GM18511 (cell line): ENCODE measurements around the gene MRPL53.
"Not testable (repeated sequence)": the region's sequence is repeated elsewhere in the genome, so short reads cannot be mapped to it uniquely, and the experiment has no call there.

Experiments used
- ATAC-seq: cut with Tn5 transposase; IDR thresholded peaks from one replicate; pipeline ENCODE4 v1.9.1; 2021; ENCODE audit warnings: mild to moderate bottlenecking, moderate library complexity; ENCODE audit not compliant: unreplicated experiment

MRPL53 gene

GRCh38 chr2:74502720-74503505 lies 30.4 kb upstream of the MRPL53 start:
- ATAC-seq = peak; percentile 37

DNA sequence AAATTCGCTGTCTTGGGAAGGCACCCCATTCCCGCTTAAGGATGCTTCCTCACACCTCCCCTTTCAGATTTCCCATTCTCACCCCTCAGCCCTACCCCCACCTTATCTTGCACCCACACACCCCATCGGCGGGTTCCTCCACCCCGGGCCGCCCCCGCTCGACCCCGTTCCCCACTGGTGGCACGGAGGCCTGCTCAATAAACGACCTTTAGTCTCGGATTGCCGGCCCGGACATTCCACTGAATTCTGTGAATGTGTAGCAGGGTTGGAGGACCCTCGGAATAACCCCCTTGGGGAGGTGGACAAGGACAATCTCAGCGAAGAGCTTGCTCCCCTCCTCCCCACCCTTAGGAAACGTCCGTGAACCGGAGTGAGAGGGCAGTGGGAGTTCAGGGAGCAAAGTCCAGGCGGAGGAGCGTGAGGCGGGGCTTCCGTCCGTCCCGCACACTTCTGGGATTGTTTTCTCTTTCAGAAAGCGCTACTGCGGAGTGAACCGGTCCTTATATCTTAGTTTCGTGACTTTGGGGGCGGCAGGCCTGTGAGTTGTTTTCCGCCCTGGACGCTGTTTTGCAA lies 29.8 kb upstream of the MRPL53 start:
- no peak for ATAC-seq

DNA sequence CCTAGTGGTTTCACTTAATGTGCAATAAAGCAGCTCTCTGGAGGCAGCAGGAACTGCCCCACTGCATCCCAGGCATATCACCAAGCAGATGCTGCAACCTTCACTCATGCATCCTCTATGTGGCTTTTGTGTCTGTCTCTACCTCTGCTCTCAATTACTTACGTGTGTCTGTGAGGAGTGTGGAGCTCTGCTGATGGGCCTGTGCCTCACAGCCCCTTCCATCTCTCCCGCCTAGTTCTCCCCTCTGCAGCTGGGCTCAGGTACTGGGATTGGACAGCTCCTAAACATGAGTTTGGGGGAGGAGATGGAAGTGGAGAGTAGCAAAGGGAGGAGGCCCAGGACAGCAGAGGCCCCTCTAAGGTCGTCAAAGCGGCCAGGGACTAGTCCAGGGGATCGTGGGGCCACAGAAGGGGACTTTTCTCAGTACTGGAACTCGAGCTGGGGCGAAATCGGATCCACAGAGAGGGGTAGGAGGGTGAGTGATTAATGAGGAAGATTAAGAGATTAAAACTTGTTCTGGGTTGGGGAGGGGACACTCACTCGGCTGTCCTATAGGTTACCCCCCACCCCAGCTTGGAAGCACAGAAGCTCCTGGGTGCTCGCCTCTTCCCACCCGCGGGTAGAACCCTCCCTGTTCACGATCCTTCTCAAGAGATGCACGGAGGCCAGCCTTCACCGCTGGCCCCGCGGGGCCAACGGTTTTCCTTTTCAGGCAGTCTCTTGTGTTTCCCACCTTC lies 29.0 kb upstream of the MRPL53 start:
- ATAC-seq = no peak

DNA sequence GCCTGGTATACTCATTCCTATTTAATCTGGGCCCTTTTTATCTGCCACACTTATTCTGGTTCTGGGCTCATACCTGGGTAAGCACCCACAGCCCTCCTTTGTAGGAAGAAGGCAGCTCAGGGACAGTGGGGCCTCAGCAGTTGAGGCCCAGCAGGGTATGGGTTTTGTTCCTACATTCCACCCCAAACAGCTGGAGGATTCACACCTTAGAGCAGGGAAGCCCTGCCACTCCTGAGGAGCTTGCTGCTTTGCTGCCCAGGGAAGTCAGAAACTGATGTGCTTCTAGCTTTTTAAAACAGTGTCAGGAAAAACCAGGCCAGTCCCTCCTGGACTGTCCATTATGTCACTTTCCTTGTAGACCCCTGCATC lies 28.1 kb upstream of the MRPL53 start:
- ATAC-seq = no peak

DNA sequence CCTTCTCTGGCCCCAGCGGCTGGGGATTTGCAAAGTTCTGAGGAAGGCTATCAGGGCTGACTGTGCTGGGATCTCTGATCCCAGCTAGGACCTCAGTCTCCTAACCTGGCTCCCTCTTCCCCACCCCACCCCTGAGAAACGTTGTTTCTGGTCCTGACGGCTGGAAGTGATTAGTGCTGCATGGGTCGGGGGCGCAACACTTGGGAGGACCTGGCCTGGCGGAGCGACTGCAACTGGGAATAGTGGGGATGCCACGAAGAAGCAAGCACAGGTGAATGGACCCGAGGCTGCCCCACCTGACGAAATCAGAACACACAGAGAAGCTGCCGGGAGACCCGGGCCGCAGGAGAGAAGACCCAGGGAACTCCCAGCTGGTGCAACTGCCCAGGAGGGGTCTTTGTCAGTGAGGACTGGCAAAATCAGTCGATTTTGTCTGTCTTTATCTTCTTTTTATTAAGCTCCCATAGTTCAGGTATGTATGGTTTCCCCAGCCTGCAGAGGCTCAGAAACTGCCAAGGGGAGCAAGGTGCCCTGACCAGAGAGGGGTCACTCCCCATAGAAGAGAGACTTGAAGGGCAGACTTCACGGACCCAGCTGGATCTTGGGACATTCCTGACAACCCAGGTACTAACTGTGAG lies 27.6 kb upstream of the MRPL53 start:
- no peak for ATAC-seq

DNA sequence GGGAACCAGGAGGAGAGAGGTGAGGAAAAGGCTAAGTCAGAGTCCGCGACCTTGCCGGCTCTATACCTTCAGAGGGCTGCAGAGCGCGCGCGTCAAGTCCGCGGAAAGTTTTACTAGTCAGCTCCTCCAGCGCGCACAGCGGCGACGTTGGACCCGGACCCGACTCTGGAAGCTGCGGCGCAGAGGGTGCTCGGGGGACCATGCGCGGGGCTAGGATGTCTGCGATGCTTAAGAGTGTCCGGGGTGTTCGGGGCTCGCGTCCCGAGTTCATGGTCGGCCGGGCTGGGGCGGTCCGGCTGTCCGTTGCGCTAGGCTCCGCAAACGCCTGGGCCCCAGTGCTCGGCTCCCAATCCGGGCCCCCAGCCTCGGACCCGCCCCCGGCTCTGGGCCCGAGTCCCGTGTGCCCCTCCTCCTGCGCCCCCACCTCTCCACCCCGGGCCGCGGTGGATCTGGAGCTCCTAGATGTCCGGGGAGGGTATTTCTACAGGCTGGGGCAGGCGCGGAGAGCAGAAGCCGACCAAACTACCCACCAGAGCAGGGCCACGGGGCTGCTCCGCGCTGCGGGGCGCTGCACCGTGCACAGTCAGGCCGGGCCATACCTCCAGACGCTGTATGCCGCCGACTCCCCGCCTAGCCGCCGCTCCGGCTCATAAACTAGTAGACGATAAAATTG lies 26.9 kb upstream of the MRPL53 start, which contains the start of gene LBX2:
LBX2 (minus strand) TSS at position 337 of the 673 bp plus-strand sequence; CDS start at position 271, 66 bp downstream.
- ATAC-seq = no peak

DNA sequence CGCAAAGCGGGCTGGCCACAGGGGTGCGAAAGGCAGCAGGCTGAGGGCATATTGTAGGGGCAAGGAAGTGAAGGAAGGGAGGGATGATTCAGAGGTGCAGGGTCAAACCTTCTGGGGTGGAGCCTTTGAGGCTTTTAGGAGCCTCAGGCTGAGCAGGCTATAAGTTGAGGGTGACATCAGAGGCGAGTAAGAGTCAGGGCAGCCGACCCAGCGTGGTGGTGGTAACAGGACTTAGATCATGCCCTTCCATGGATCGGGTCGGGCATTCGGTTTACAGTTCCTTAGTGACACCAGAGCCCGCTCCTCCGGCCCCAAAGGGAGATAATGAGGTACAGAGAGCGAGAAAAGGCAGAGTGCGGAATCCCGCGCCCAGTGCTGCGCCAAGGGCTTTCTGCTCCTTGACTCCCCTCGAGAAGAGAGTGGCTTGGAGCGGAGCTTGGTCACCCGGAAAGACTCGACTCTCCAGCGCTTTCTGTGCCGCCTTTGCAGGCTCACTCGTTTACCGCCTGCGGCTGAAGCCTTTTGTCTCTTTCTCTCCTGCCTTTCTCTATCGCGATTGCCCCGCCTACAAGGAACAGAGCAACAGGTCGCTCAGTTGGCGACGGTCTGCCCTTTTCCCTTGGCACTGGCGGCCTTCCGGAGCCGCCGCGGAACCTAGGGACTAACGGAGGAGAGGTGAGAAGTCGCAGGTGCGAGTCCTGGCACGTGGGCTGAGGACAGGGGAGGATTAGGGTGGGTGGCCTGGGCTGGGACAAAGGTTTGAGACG lies 26.2 kb upstream of the MRPL53 start:
- no peak for ATAC-seq

GRCh38 chr2:74497777-74498499 lies 25.5 kb upstream of the MRPL53 start:
- ATAC-seq = no peak

DNA sequence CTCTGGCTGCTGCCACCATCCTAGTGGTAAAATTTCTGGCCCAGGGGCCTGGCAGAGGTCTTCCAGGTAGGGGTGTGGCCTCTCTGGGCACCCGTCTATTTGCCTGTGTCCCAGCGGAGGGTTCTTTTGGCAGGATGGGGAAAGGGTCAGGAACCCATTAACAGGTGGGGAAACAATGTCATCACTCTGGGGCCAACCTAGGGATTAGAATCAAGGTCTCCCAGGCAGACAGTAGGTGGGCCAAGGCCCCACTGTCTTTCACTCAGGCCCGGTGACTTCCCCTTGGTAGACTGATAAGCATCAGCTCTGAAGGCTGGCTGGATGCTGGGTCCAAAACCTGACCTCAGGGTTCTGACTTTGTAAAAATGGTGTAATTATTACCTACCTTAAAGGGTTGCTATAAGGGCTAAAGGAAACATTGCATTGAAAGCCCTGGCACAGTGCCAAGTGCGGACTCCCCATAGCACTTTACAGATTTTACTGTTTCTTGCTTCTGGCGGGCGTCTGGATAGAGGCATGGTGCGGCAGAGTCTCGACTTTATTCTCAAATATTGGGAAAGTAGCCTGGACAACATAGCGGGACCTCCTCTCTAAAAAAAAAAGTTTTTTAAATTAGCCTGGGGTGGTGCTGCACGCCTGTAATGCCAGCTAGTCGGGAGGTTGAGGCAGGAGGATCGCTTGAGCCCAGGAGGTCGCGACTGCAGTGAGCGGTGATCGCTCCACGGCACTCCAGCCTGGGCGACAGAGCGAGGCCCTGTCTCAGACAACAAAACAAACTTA lies 24.7 kb upstream of the MRPL53 start:
- ATAC-seq = no peak

DNA sequence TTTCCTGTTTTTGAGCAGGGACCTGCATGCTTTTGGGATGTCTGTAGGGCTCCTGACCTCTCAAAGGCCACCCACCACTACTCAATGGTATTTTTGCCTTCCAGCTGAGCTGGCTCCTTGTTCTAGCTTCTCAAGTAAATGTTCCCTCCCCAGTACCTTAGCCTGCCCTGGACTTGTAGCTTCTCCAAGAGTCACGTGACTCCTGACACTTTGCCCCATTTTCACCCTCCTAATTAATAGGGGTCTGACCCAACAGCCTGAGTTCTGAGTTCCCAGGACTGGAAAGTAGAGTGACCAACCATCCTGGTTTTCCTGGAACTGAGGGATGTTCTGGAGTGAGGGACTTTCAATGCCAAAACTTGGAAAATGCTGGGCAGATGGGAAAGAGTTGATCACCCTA lies 23.0 kb upstream of the MRPL53 start:
- no peak for ATAC-seq

GRCh38 chr2:74493546-74493945 lies 21.1 kb upstream of the MRPL53 start:
- ATAC-seq = no peak

- ATAC-seq = no peak
Measured at GRCh38 chr2:74491648-74492544, 19.4 kb upstream of the MRPL53 start.

DNA sequence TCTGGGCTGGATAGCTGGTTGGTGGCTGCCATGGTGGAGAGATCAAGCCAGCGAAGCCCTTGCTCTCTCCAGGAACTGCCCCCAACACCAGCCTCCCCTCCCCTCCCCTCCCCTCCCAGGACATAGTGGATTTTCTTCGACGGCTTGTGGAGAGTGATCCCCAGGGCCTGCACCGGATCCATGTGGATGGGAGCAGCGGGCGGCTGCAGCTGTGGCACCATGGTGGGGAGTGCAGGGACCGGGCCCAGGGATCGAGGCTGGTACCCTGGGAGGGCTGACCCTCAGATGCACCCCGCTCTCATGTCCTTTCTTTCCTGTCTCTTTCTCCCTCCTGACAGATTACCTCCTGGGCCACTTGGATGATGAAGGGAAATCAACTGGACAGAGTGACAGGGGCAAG lies 17.4 kb upstream of the MRPL53 start:
- no peak for ATAC-seq

DNA sequence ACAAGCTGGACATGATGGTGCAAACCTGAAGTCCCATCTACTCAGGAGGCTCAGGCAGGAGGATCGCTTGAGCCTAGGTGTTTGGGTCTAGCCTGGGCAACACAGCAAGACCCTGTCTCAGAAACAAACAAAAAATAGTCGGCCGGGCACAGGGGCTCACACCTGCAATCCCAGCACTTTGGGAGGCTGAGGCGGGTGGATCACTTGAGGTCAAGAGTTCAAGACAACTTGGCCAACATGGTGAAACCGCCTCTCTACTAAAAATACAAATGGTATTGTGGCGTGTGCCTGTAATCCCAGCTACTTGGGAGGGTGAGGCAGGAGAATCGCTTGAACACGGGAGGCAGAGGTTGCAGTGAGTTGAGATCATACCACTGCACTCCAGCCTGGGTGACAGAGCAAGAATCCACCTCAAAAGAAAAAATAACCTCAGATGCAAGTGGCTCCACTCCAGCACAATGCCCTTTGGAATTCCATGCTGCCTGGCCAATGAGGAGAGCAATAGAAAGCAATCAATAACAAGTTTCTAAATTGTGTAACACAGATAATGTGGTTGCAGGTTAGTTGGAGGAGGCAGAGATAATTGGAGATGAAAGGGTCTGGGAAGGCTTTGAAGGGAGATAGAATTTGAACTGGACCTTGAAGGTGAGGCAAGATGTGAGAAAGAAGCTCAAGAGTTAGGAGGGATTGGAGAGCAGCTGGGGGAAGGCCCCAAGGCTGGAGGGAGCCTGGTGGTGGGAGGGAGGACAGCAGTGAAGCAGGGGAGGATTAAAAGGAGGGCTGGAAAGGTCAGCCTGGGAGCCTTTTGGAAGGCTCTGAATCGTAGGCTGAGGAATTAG lies 16.4 kb upstream of the MRPL53 start:
- ATAC-seq = no peak

DNA sequence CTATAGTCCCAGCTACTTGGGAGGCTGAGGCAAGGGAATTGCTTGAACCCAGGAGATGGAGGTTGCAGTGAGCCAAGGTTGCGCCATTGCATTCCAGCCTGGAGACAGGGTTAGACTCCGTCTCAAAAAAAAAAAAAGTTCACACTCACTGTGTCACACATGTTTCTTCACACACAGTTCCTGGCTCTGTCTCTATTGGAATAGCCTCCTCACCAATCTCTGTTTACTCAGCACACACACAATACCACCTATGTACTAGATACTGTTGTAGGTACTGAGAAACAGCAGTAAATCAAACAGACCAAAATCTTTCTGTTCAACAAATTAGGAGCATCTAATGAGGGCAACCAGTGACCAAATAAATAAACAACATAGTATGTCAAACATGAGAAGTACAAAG lies 13.7 kb upstream of the MRPL53 start:
- no peak for ATAC-seq

DNA sequence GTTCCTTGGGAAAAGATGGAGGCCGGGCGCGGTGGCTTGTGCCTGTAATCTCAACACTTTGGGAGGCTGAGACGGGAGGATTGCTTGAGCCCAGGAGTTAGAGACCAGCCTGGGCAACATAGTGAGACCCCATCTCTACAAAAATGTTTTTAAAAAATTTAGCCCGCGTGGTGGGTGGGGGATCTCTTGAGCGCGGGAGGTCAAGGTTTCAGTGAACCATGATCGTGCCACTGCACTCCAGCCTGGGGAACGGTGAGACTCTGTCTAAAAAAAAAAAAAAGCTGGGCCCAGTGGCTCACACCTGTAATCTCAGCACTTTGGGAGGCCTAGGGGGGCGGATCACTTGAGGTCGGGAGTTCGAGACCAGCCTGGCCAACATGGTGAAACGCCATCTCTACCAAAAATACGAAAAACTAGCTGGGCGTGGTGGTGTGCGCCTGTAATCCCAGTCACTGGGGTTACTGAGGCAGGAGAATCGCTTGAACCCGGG lies 11.2 kb upstream of the MRPL53 start:
- not testable (repeated sequence) for ATAC-seq
